Muscle layer of duodenum (tissue), 2 donors: ENCODE measurements around the gene SPI1.
"Not testable (repeated sequence)": the region's sequence is repeated elsewhere in the genome, so short reads cannot be mapped to it uniquely, and the experiment has no call there.

Source experiments
- H3K27ac ChIP-seq: one replicate; pipeline ENCODE4 v1.7.0; 2013; ENCODE audit warnings: mild to moderate bottlenecking, low read length
- H3K27me3 ChIP-seq: one replicate; pipeline ENCODE4 v1.7.0; 2013; ENCODE audit warnings: low read depth, mild to moderate bottlenecking, control low read depth, low read length
- H3K36me3 ChIP-seq, 2 donors: one replicate each; pipeline ENCODE4 v1.7.0; 2013; ENCODE audit warnings: low read length in 2 of 2, control low read depth in 1 of 2, mild to moderate bottlenecking in 1 of 2; ENCODE audit not compliant: insufficient read depth in 2 of 2, control insufficient read depth in 1 of 2
- H3K4me1 ChIP-seq, 2 donors: one replicate each; pipeline ENCODE4 v1.7.0; 2013; ENCODE audit warnings: low read length in 2 of 2, mild to moderate bottlenecking in 2 of 2, control low read depth in 1 of 2, moderate library complexity in 1 of 2; ENCODE audit not compliant: insufficient read depth in 2 of 2, control insufficient read depth in 1 of 2
- H3K4me3 ChIP-seq, 2 donors: one replicate each; pipeline ENCODE4 v1.7.0; 2013; ENCODE audit warnings: low read length in 2 of 2, low read depth in 1 of 2, mild to moderate bottlenecking in 1 of 2
- H3K9me3 ChIP-seq, 2 donors: one replicate each; pipeline ENCODE4 v1.7.0; 2013; ENCODE audit warnings: low read length in 2 of 2, control low read depth in 1 of 2, mild to moderate bottlenecking in 1 of 2; ENCODE audit not compliant: control insufficient read depth in 1 of 2
- donor health status: healthy.

Gene SPI1

GRCh38 chr11:47342036-47342803, 36.1 kb downstream of the SPI1 start:
- H3K27ac ChIP-seq, result no peak overlapping the region
- no peaks in the 10 kb centered on the region for H3K36me3 ChIP-seq
- no peaks in the 10 kb centered on the region for H3K4me1 ChIP-seq
- H3K27me3 ChIP-seq, result no peaks in the 10 kb centered on the region
- H3K4me3 ChIP-seq, result no peak overlapping the region
- H3K9me3 ChIP-seq, result no peaks in the 10 kb centered on the region

GRCh38 chr11:47340980-47341775, 37.2 kb downstream of the SPI1 start:
- H3K36me3 ChIP-seq, result no peaks in the 10 kb centered on the region
- H3K9me3 ChIP-seq, result no peaks in the 10 kb centered on the region
- H3K27ac ChIP-seq, result no peak overlapping the region
- no peak overlapping the region for H3K4me3 ChIP-seq
- no peaks in the 10 kb centered on the region for H3K4me1 ChIP-seq
- no peaks in the 10 kb centered on the region for H3K27me3 ChIP-seq

GRCh38 chr11:47340010-47340409, 38.3 kb downstream of the SPI1 start:
- Histone ChIP-seq H3K27me3 (no peaks in the 10 kb centered on the region), H3K36me3 (no peaks in the 10 kb centered on the region), H3K4me3 (no peak overlapping the region), H3K27ac (no peak overlapping the region), H3K9me3 (no peaks in the 10 kb centered on the region), H3K4me1 (no peaks in the 10 kb centered on the region)

- no peak overlapping the region for H3K27ac ChIP-seq
- H3K9me3 ChIP-seq, result no peaks in the 10 kb centered on the region
- no peaks in the 10 kb centered on the region for H3K36me3 ChIP-seq
- H3K27me3 ChIP-seq, result no peaks in the 10 kb centered on the region
- H3K4me1 ChIP-seq, result no peaks in the 10 kb centered on the region
- H3K4me3 ChIP-seq, result no peak overlapping the region
Measured at GRCh38 chr11:47338396-47339241, 39.7 kb downstream of the SPI1 start.

GRCh38 chr11:47337229-47337924, 41.0 kb downstream of the SPI1 start:
- no peaks in the 10 kb centered on the region for H3K36me3 ChIP-seq
- no peaks in the 10 kb centered on the region for H3K27me3 ChIP-seq
- H3K9me3 ChIP-seq, result no peaks in the 10 kb centered on the region
- no peak overlapping the region for H3K27ac ChIP-seq
- H3K4me3 ChIP-seq, result no peak overlapping the region
- no peaks in the 10 kb centered on the region for H3K4me1 ChIP-seq

- Histone ChIP-seq H3K9me3 (no peaks in the 10 kb centered on the region), H3K4me3 (no peak overlapping the region), H3K4me1 (no peaks in the 10 kb centered on the region), H3K27me3 (no peaks in the 10 kb centered on the region), H3K36me3 (no peaks in the 10 kb centered on the region), H3K27ac (no peak overlapping the region)
Measured at GRCh38 chr11:47336595-47336994, 41.8 kb downstream of the SPI1 start.

- H3K4me3 ChIP-seq, result no peak overlapping the region
- H3K36me3 ChIP-seq, result no peaks in the 10 kb centered on the region
- no peaks in the 10 kb centered on the region for H3K27me3 ChIP-seq
- peaks cover 0 to under 1% of the 10 kb centered on the region in 2 donors for H3K4me1 ChIP-seq
- H3K27ac ChIP-seq, result no peak overlapping the region
- H3K9me3 ChIP-seq, result no peaks in the 10 kb centered on the region
Measured at GRCh38 chr11:47335733-47336132, 42.6 kb downstream of the SPI1 start.

- H3K4me1 ChIP-seq, H3K27ac ChIP-seq, H3K36me3 ChIP-seq, H3K4me3 ChIP-seq, H3K27me3 ChIP-seq, H3K9me3 ChIP-seq: not testable (repeated sequence)
Measured at GRCh38 chr11:47334699-47335411, 43.5 kb downstream of the SPI1 start.

- no peaks in the 10 kb centered on the region for H3K9me3 ChIP-seq
- H3K4me3 ChIP-seq, result no peak overlapping the region
- H3K4me1 ChIP-seq, result peaks cover 0 to 18% of the 10 kb centered on the region in 2 donors
- no peak overlapping the region for H3K27ac ChIP-seq
- peaks cover 7 to 8% of the 10 kb centered on the region in 2 donors for H3K36me3 ChIP-seq
- H3K27me3 ChIP-seq, result no peaks in the 10 kb centered on the region
Measured at GRCh38 chr11:47333886-47334443, 44.4 kb downstream of the SPI1 start.

- Histone ChIP-seq H3K9me3 (no peaks in the 10 kb centered on the region), H3K27ac (no peak overlapping the region), H3K4me3 (no peak overlapping the region), H3K27me3 (no peaks in the 10 kb centered on the region), H3K36me3 (peaks cover 12 to 13% of the 10 kb centered on the region in 2 donors), H3K4me1 (peaks cover 0 to 20% of the 10 kb centered on the region in 2 donors)
Measured at GRCh38 chr11:47333526-47333845, 44.9 kb downstream of the SPI1 start.
